HCT116 (cell line): ENCODE data around the gene CCDC116. TPM values are rescaled to one million over a fixed set of nuclear protein-coding genes. Genes with fewer than 3 reads are reported as not detected.
"Not testable (repeated sequence)": the region's sequence is repeated elsewhere in the genome, so short reads cannot be mapped to it uniquely, and the experiment has no call there.

ENCODE experiments used
- ATAC-seq: fragments of 200-7000 bp; cut with Tn5 transposase; 2 replicates; pipeline ENCODE4 v1.9.1; 2020; ENCODE audit warnings: mild to moderate bottlenecking, moderate library complexity
- BruUV-seq: library from RNA; stranded (reverse); fragments of 400-500 nt; replicated peaks from 2 replicates; lab custom pipeline; 2021; lab: Mats Ljungman, UMichigan
- CTCF ChIA-PET: fragments of 300-600 bp; sonication (Branson Sonifier 250); formaldehyde crosslinking; loops from one replicate; lab custom pipeline; 2021; ENCODE audit warnings: antibody characterized with exemption; lab: Charles Lee
- POLR2A ChIA-PET: fragments of 300-600, 350-600 bp; sonication (Branson Sonifier 250); formaldehyde crosslinking; loops from one replicate; lab custom pipeline; 2021; ENCODE audit warnings: antibody characterized with exemption; lab: Charles Lee
- RAD21 ChIA-PET, 2 experiments: fragments of 300-600 bp; sonication (Branson Sonifier 250); formaldehyde crosslinking; loops; one replicate each; lab custom pipeline; 2023; ENCODE audit warnings: low total read pairs in 2 of 2; ENCODE audit not compliant: uncharacterized antibody in 2 of 2, unreplicated experiment in 2 of 2, low non-redundant PET in 1 of 2; lab: Charles Lee
- DNase-seq: peaks from one replicate; pipeline ENCODE4 v3.0.0-alpha.2; 2010; ENCODE audit warnings: low read depth, low spot score
- H2AFZ ChIP-seq: fragments of 200-600 bp; shearing (Covaris generic), sonication (generic); 2 replicates; pipeline ENCODE4 v1.6.1; 2017; ENCODE audit warnings: low read depth, mixed run types, mixed read lengths, antibody characterized with exemption, low read length; ENCODE audit not compliant: poor library complexity, severe bottlenecking
- H3K27ac ChIP-seq: 2 replicates; pipeline ENCODE4 v1.5.1; 2012; ENCODE audit warnings: low read depth, low read length
- H3K27me3 ChIP-seq: fragments of 200-600 bp; sonication (generic); 2 replicates; pipeline ENCODE4 v1.6.1; 2016; ENCODE audit warnings: mixed run types, low read length, mixed read lengths; ENCODE audit not compliant: insufficient read depth
- H3K36me3 ChIP-seq, 2 experiments: fragments of 200-500 bp in 1 of 2; fragments of 200-600 bp in 1 of 2; sonication (Bioruptor generic) in 1 of 2; sonication (generic) in 1 of 2; 2 replicates each; pipeline versions ENCODE4 v1.5.1 to v1.6.1; 2014 to 2016; ENCODE audit warnings: low read length in 2 of 2, inconsistent platforms in 1 of 2, mixed read lengths in 1 of 2, mixed run types in 1 of 2; ENCODE audit not compliant: insufficient read depth in 2 of 2, control insufficient read depth in 1 of 2
- H3K4me1 ChIP-seq, 2 experiments: fragments of 200-600 bp in 1 of 2; sonication (generic) in 1 of 2; 2 replicates each; pipeline versions ENCODE4 v1.5.1 to v1.6.1; 2012 to 2017; ENCODE audit warnings: low read length in 2 of 2, inconsistent platforms in 1 of 2, mild to moderate bottlenecking in 1 of 2, mixed read lengths in 1 of 2, mixed run types in 1 of 2, moderate library complexity in 1 of 2; ENCODE audit not compliant: insufficient read depth in 2 of 2, control insufficient read depth in 1 of 2
- H3K4me2 ChIP-seq: fragments of 200-600 bp; sonication (generic); 2 replicates; pipeline ENCODE4 v1.6.1; 2017; ENCODE audit warnings: mixed run types, low read length, mixed read lengths
- H3K4me3 ChIP-seq, 2 experiments: fragments of 200-600 bp in 1 of 2; sonication (generic) in 1 of 2; replicated peaks in 1 of 2; 2 replicates each; pipeline ENCODE4 v1.5.1; 2011 to 2016; ENCODE audit warnings: low read length in 2 of 2, control low read depth in 1 of 2, low read depth in 1 of 2, mild to moderate bottlenecking in 1 of 2, mixed read lengths in 1 of 2, mixed run types in 1 of 2
- H3K79me2 ChIP-seq: fragments of 200-600 bp; sonication (generic); 2 replicates; pipeline ENCODE4 v1.6.1; 2017; ENCODE audit warnings: mild to moderate bottlenecking, mixed run types, low read length, moderate library complexity, mixed read lengths; ENCODE audit not compliant: insufficient read depth
- H3K9ac ChIP-seq: fragments of 200-600 bp; sonication (generic); 2 replicates; pipeline ENCODE4 v1.6.1; 2016; ENCODE audit warnings: low read length, mixed read lengths
- H3K9me2 ChIP-seq: fragments of 200-600 bp; sonication (generic), shearing (Covaris generic); 2 replicates; pipeline ENCODE4 v1.6.1; 2017; ENCODE audit warnings: mixed run types, mild to moderate bottlenecking, moderate library complexity; ENCODE audit not compliant: insufficient read depth
- H3K9me3 ChIP-seq, 2 experiments: fragments of 200-500 bp in 1 of 2; fragments of 200-600 bp in 1 of 2; sonication (Bioruptor generic) in 1 of 2; sonication (generic) in 1 of 2; 2 replicates each; pipeline ENCODE4 v1.6.1; 2014 to 2017; ENCODE audit warnings: low read length in 2 of 2, mixed read lengths in 2 of 2, inconsistent platforms in 1 of 2, low read depth in 1 of 2, mild to moderate bottlenecking in 1 of 2, mixed run types in 1 of 2, moderate library complexity in 1 of 2; ENCODE audit not compliant: control insufficient read depth in 1 of 2, insufficient read depth in 1 of 2
- H4K20me1 ChIP-seq: fragments of 200-600 bp; sonication (generic), shearing (Covaris generic); 2 replicates; pipeline ENCODE4 v1.6.1; 2017; ENCODE audit warnings: mixed run types, mild to moderate bottlenecking, moderate library complexity; ENCODE audit not compliant: insufficient read depth
- ATF3 ChIP-seq: IDR thresholded peaks from 2 replicates; pipeline ENCODE4 v1.6.1; 2012
- CBX3 ChIP-seq: IDR thresholded peaks from 2 replicates; pipeline ENCODE4 v1.6.1; 2012; ENCODE audit warnings: low read depth
- EZH2phosphoT487 ChIP-seq: fragments of 200-600 bp; IDR thresholded peaks from 2 replicates; pipeline ENCODE4 v1.6.1; 2018; ENCODE audit warnings: antibody characterized with exemption, borderline replicate concordance
- FOSL1 ChIP-seq: IDR thresholded peaks from 2 replicates; pipeline ENCODE4 v1.6.1; 2012; ENCODE audit warnings: low read depth
- POLR2A ChIP-seq: IDR thresholded peaks from 2 replicates; pipeline ENCODE4 v1.7.0; 2011; ENCODE audit warnings: borderline replicate concordance; ENCODE audit not compliant: insufficient read depth, insufficient read length; ENCODE audit errors: extremely low read depth
- SIN3A ChIP-seq: IDR thresholded peaks from 2 replicates; pipeline ENCODE4 v1.6.1; 2012; ENCODE audit warnings: low read depth
- intact Hi-C: fragments of 100-400 bp; cut with micrococcal nuclease; formaldehyde crosslinking; loops from 2 replicates; pipeline ENCODE4 v1.10.0; 2022
- total RNA-seq: library from RNA; stranded (reverse); gene quantifications from one replicate; pipeline ENCODE4 v1.2.1, GENCODE V29; 2021; ENCODE audit not compliant: unreplicated experiment
- TF ChIP-seq, protein P1 (sequence below): IDR thresholded peaks from 2 replicates; pipeline ENCODE4 v1.6.1; 2011; ENCODE audit warnings: mild to moderate bottlenecking, low read length, moderate library complexity; ENCODE audit not compliant: insufficient replicate concordance; ENCODE audit errors: extremely low read depth
- TF ChIP-seq, protein P2 (sequence below), 3 experiments: fragments of 200-600 bp in 1 of 3; sonication (generic) in 1 of 3; IDR thresholded peaks in 2 of 3; conservative IDR thresholded peaks in 1 of 3; 2 replicates each; pipeline ENCODE4 v1.5.1; 2012 to 2017; ENCODE audit warnings: low read depth in 2 of 3, low read length in 2 of 3, antibody characterized with exemption in 1 of 3, borderline replicate concordance in 1 of 3, control low read depth in 1 of 3, mild to moderate bottlenecking in 1 of 3, mixed read lengths in 1 of 3, mixed run types in 1 of 3, moderate library complexity in 1 of 3; ENCODE audit not compliant: insufficient read depth in 1 of 3

The CCDC116 gene
- total RNA-seq, 1 experiment from 2014 or later = 0.66 TPM

DNA sequence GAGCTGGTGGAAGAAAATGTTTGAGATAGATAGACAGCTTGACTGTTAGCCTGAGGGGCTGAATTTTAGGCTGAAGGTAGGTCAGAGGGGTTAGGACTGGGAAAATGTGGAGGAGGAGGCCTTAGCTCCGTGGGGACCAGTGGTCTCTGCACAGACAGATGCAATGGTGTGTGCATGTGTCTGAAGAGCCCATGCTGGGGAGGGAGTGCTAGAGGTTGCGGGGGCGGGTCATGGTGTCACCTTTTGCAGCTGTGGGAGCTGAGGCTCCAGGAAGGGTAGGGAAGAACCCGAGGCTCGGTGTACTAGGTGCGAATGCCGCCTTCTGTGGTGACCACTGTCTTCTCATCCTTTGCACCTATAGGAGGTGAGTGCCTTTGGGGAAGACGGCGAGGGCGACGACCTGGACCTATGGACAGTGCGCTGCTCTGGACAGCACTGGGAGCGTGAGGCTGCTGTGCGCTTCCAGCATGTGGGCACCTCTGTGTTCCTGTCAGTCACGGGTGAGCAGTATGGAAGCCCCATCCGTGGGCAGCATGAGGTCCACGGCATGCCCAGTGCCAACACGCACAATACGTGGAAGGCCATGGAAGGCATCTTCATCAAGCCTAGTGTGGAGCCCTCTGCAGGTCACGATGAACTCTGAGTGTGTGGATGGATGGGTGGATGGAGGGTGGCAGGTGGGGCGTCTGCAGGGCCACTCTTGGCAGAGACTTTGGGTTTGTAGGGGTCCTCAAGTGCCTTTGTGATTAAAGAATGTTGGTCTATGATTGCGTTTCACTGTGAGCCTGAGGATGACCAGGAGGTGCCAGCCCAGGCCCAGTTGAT, 11.2 kb downstream of the CCDC116 start:
- TF ChIP-seq, protein P1, sequence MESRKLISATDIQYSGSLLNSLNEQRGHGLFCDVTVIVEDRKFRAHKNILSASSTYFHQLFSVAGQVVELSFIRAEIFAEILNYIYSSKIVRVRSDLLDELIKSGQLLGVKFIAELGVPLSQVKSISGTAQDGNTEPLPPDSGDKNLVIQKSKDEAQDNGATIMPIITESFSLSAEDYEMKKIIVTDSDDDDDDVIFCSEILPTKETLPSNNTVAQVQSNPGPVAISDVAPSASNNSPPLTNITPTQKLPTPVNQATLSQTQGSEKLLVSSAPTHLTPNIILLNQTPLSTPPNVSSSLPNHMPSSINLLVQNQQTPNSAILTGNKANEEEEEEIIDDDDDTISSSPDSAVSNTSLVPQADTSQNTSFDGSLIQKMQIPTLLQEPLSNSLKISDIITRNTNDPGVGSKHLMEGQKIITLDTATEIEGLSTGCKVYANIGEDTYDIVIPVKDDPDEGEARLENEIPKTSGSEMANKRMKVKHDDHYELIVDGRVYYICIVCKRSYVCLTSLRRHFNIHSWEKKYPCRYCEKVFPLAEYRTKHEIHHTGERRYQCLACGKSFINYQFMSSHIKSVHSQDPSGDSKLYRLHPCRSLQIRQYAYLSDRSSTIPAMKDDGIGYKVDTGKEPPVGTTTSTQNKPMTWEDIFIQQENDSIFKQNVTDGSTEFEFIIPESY = no peak
- TF ChIP-seq ATF3 (no peak), POLR2A (no peak), CBX3 (no peak), SIN3A (no peak), FOSL1 (no peak), EZH2phosphoT487 (no peak)
- TF ChIP-seq, protein P2, sequence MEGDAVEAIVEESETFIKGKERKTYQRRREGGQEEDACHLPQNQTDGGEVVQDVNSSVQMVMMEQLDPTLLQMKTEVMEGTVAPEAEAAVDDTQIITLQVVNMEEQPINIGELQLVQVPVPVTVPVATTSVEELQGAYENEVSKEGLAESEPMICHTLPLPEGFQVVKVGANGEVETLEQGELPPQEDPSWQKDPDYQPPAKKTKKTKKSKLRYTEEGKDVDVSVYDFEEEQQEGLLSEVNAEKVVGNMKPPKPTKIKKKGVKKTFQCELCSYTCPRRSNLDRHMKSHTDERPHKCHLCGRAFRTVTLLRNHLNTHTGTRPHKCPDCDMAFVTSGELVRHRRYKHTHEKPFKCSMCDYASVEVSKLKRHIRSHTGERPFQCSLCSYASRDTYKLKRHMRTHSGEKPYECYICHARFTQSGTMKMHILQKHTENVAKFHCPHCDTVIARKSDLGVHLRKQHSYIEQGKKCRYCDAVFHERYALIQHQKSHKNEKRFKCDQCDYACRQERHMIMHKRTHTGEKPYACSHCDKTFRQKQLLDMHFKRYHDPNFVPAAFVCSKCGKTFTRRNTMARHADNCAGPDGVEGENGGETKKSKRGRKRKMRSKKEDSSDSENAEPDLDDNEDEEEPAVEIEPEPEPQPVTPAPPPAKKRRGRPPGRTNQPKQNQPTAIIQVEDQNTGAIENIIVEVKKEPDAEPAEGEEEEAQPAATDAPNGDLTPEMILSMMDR (IDR thresholded peaks at IDR 0.05 in 2 of 3, conservative IDR thresholded peaks at IDR 0.05 in 1 of 3; ENCODE audit: borderline replicate concordance in 1 of 3, insufficient read depth in 1 of 3, low read depth in 2 of 3, low read length in 2 of 3) = peak in 2 of 3 experiments; percentile 24; a peak in 1 of 6 replicates
- Histone ChIP-seq H3K4me1 (peaks cover 12 to 31% of the 10 kb centered on the region in 2 experiments), H3K9ac (peak overlapping the region; percentile 97), H4K20me1 (peaks cover 5% of the 10 kb centered on the region; the same call in 1 of the 2 replicates), H3K4me2 (peak overlapping the region; percentile 94), H3K36me3 (peaks cover 6 to 10% of the 10 kb centered on the region in 2 experiments; a peak in 3 of 4 replicates), H3K4me3 (peak overlapping the region; percentile 88 to 93), H3K79me2 (peaks cover 21% of the 10 kb centered on the region; the same call in 1 of the 2 replicates), H2AFZ (no peak overlapping the region), H3K9me3 (no peaks in the 10 kb centered on the region), H3K9me2 (no peaks in the 10 kb centered on the region), H3K27ac (peak overlapping the region; percentile 81), H3K27me3 (no peaks in the 10 kb centered on the region)
- intact Hi-C loops = no loop called here
- ATAC-seq (no peak), DNase-seq (no peak)
- RAD21 ChIA-PET = no interaction called here
- POLR2A ChIA-PET = interaction anchor here (3.0 to 3.3 kb wide), 2 partner anchors 11 to 14 kb away, joined by 17 to 43 read pairs; partner anchors contain the start of genes CCDC116 and YDJC
- no TSS peak for BruUV-seq
- CTCF ChIA-PET = interaction anchor here (0.7 to 3.7 kb wide), 11 partner anchors 12 to 661 kb away, joined by 3 to 103 read pairs (median 5); partner anchors contain the start of genes CCDC116, LZTR1 and YDJC

GRCh38 chr22:21645513-21645912, 13.0 kb downstream of the CCDC116 start:
- peaks cover 12 to 30% of the 10 kb centered on the region in 2 experiments for H3K4me1 ChIP-seq
- H3K4me3 ChIP-seq, intact Hi-C loops, H3K27me3 ChIP-seq, DNase-seq, H3K4me2 ChIP-seq, H4K20me1 ChIP-seq, H3K9me2 ChIP-seq, H3K27ac ChIP-seq, ATAC-seq, BruUV-seq, H3K9ac ChIP-seq, H2AFZ ChIP-seq, H3K9me3 ChIP-seq: not testable (repeated sequence)
- peaks cover 21% of the 10 kb centered on the region; the same call in 1 of the 2 replicates for H3K79me2 ChIP-seq
- ChIA-PET RAD21 (interaction anchor here in 1 of 2 experiments (0.8 kb wide), 1 partner anchor 16 kb away, joined by 6 read pairs; no protein-coding TSS in a partner anchor), POLR2A (interaction anchor here (1.5 kb wide), 1 partner anchor 16 kb away, joined by 3 read pairs; no protein-coding TSS in a partner anchor), CTCF (interaction anchor here (3.4 kb wide), 1 partner anchor 16 kb away, joined by 29 read pairs; the partner anchor contains the start of gene YDJC)
- peaks cover 6 to 10% of the 10 kb centered on the region in 2 experiments; a peak in 3 of 4 replicates for H3K36me3 ChIP-seq
